HCT116 (cell line): ENCODE results near the gene GRIK2. TPM values are rescaled to one million over a fixed set of nuclear protein-coding genes. Genes with fewer than 3 reads are reported as not detected.

Experiments used
- ATAC-seq: fragments of 200-7000 bp; cut with Tn5 transposase; 2 replicates; pipeline ENCODE4 v1.9.1; 2020; ENCODE audit warnings: mild to moderate bottlenecking, moderate library complexity
- BruUV-seq: library from RNA; stranded (reverse); fragments of 400-500 nt; replicated peaks from 2 replicates; lab custom pipeline; 2021; lab: Mats Ljungman, UMichigan
- CTCF ChIA-PET: fragments of 300-600 bp; sonication (Branson Sonifier 250); formaldehyde crosslinking; loops from one replicate; lab custom pipeline; 2021; ENCODE audit warnings: antibody characterized with exemption; lab: Charles Lee
- POLR2A ChIA-PET: fragments of 300-600, 350-600 bp; sonication (Branson Sonifier 250); formaldehyde crosslinking; loops from one replicate; lab custom pipeline; 2021; ENCODE audit warnings: antibody characterized with exemption; lab: Charles Lee
- RAD21 ChIA-PET, 2 experiments: fragments of 300-600 bp; sonication (Branson Sonifier 250); formaldehyde crosslinking; loops; one replicate each; lab custom pipeline; 2023; ENCODE audit warnings: low total read pairs in 2 of 2; ENCODE audit not compliant: uncharacterized antibody in 2 of 2, unreplicated experiment in 2 of 2, low non-redundant PET in 1 of 2; lab: Charles Lee
- DNase-seq: peaks from one replicate; pipeline ENCODE4 v3.0.0-alpha.2; 2010; ENCODE audit warnings: low read depth, low spot score
- H2AFZ ChIP-seq: fragments of 200-600 bp; shearing (Covaris generic), sonication (generic); 2 replicates; pipeline ENCODE4 v1.6.1; 2017; ENCODE audit warnings: low read depth, mixed run types, mixed read lengths, antibody characterized with exemption, low read length; ENCODE audit not compliant: poor library complexity, severe bottlenecking
- H3K27ac ChIP-seq: 2 replicates; pipeline ENCODE4 v1.5.1; 2012; ENCODE audit warnings: low read depth, low read length
- H3K27me3 ChIP-seq: fragments of 200-600 bp; sonication (generic); 2 replicates; pipeline ENCODE4 v1.6.1; 2016; ENCODE audit warnings: mixed run types, low read length, mixed read lengths; ENCODE audit not compliant: insufficient read depth
- H3K36me3 ChIP-seq, 2 experiments: fragments of 200-500 bp in 1 of 2; fragments of 200-600 bp in 1 of 2; sonication (Bioruptor generic) in 1 of 2; sonication (generic) in 1 of 2; 2 replicates each; pipeline versions ENCODE4 v1.5.1 to v1.6.1; 2014 to 2016; ENCODE audit warnings: low read length in 2 of 2, inconsistent platforms in 1 of 2, mixed read lengths in 1 of 2, mixed run types in 1 of 2; ENCODE audit not compliant: insufficient read depth in 2 of 2, control insufficient read depth in 1 of 2
- H3K4me1 ChIP-seq, 2 experiments: fragments of 200-600 bp in 1 of 2; sonication (generic) in 1 of 2; 2 replicates each; pipeline versions ENCODE4 v1.5.1 to v1.6.1; 2012 to 2017; ENCODE audit warnings: low read length in 2 of 2, inconsistent platforms in 1 of 2, mild to moderate bottlenecking in 1 of 2, mixed read lengths in 1 of 2, mixed run types in 1 of 2, moderate library complexity in 1 of 2; ENCODE audit not compliant: insufficient read depth in 2 of 2, control insufficient read depth in 1 of 2
- H3K4me2 ChIP-seq: fragments of 200-600 bp; sonication (generic); 2 replicates; pipeline ENCODE4 v1.6.1; 2017; ENCODE audit warnings: mixed run types, low read length, mixed read lengths
- H3K4me3 ChIP-seq, 2 experiments: fragments of 200-600 bp in 1 of 2; sonication (generic) in 1 of 2; replicated peaks in 1 of 2; 2 replicates each; pipeline ENCODE4 v1.5.1; 2011 to 2016; ENCODE audit warnings: low read length in 2 of 2, control low read depth in 1 of 2, low read depth in 1 of 2, mild to moderate bottlenecking in 1 of 2, mixed read lengths in 1 of 2, mixed run types in 1 of 2
- H3K79me2 ChIP-seq: fragments of 200-600 bp; sonication (generic); 2 replicates; pipeline ENCODE4 v1.6.1; 2017; ENCODE audit warnings: mild to moderate bottlenecking, mixed run types, low read length, moderate library complexity, mixed read lengths; ENCODE audit not compliant: insufficient read depth
- H3K9ac ChIP-seq: fragments of 200-600 bp; sonication (generic); 2 replicates; pipeline ENCODE4 v1.6.1; 2016; ENCODE audit warnings: low read length, mixed read lengths
- H3K9me2 ChIP-seq: fragments of 200-600 bp; sonication (generic), shearing (Covaris generic); 2 replicates; pipeline ENCODE4 v1.6.1; 2017; ENCODE audit warnings: mixed run types, mild to moderate bottlenecking, moderate library complexity; ENCODE audit not compliant: insufficient read depth
- H3K9me3 ChIP-seq, 2 experiments: fragments of 200-500 bp in 1 of 2; fragments of 200-600 bp in 1 of 2; sonication (Bioruptor generic) in 1 of 2; sonication (generic) in 1 of 2; 2 replicates each; pipeline ENCODE4 v1.6.1; 2014 to 2017; ENCODE audit warnings: low read length in 2 of 2, mixed read lengths in 2 of 2, inconsistent platforms in 1 of 2, low read depth in 1 of 2, mild to moderate bottlenecking in 1 of 2, mixed run types in 1 of 2, moderate library complexity in 1 of 2; ENCODE audit not compliant: control insufficient read depth in 1 of 2, insufficient read depth in 1 of 2
- H4K20me1 ChIP-seq: fragments of 200-600 bp; sonication (generic), shearing (Covaris generic); 2 replicates; pipeline ENCODE4 v1.6.1; 2017; ENCODE audit warnings: mixed run types, mild to moderate bottlenecking, moderate library complexity; ENCODE audit not compliant: insufficient read depth
- EGR1 ChIP-seq: IDR thresholded peaks from 2 replicates; pipeline ENCODE4 v1.6.1; 2012; ENCODE audit warnings: low read depth
- ELF1 ChIP-seq: IDR thresholded peaks from 2 replicates; pipeline ENCODE4 v1.6.1; 2012; ENCODE audit warnings: low read depth, borderline replicate concordance
- EZH2 ChIP-seq: fragments of 200-600 bp; sonication (generic); IDR thresholded peaks from 2 replicates; pipeline ENCODE4 v1.6.1; 2017; ENCODE audit warnings: antibody characterized with exemption, mixed run types
- POLR2AphosphoS5 ChIP-seq: IDR thresholded peaks from 2 replicates; pipeline ENCODE4 v1.6.1; 2011; ENCODE audit warnings: mild to moderate bottlenecking, low read depth, low read length, moderate library complexity
- REST ChIP-seq: IDR thresholded peaks from 2 replicates; pipeline ENCODE4 v1.6.1; 2012; ENCODE audit warnings: low read depth
- intact Hi-C: fragments of 100-400 bp; cut with micrococcal nuclease; formaldehyde crosslinking; loops from 2 replicates; pipeline ENCODE4 v1.10.0; 2022
- total RNA-seq: library from RNA; stranded (reverse); gene quantifications from one replicate; pipeline ENCODE4 v1.2.1, GENCODE V29; 2021; ENCODE audit not compliant: unreplicated experiment
- TF ChIP-seq, protein P1 (sequence below): IDR thresholded peaks from 2 replicates; pipeline ENCODE4 v1.6.1; 2011; ENCODE audit warnings: mild to moderate bottlenecking, low read length, moderate library complexity; ENCODE audit not compliant: insufficient replicate concordance; ENCODE audit errors: extremely low read depth

The GRIK2 gene
- total RNA-seq, 1 experiment from 2014 or later = 0.64 TPM

DNA sequence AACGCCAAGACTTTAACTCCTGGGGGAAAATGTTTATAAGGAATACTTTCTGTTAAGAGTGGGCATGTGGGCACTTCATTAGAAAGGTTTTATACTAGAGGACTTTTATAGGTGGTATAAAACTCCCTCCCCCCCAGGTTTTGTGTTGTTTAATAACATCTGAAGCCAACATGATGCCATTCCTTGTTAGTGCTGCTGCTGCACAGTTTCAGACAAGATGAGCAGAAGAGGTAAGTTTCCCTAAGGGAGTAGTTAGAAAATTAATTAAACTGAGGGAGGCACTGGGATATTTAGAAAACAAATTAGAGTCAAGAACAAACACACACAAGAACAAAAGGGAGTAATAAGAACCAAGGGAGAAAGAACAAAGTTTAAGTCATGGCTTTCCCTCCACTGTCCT, 362.4 kb downstream of the GRIK2 start:
- H3K27me3 ChIP-seq = no peaks in the 10 kb centered on the region
- H3K9me2 ChIP-seq = no peaks in the 10 kb centered on the region
- BruUV-seq = no TSS peak
- DNase-seq = no peak
- no peak overlapping the region for H2AFZ ChIP-seq
- TF ChIP-seq EZH2 (no peak), EGR1 (no peak), REST (no peak), ELF1 (no peak), POLR2AphosphoS5 (no peak)
- TF ChIP-seq, protein P1, sequence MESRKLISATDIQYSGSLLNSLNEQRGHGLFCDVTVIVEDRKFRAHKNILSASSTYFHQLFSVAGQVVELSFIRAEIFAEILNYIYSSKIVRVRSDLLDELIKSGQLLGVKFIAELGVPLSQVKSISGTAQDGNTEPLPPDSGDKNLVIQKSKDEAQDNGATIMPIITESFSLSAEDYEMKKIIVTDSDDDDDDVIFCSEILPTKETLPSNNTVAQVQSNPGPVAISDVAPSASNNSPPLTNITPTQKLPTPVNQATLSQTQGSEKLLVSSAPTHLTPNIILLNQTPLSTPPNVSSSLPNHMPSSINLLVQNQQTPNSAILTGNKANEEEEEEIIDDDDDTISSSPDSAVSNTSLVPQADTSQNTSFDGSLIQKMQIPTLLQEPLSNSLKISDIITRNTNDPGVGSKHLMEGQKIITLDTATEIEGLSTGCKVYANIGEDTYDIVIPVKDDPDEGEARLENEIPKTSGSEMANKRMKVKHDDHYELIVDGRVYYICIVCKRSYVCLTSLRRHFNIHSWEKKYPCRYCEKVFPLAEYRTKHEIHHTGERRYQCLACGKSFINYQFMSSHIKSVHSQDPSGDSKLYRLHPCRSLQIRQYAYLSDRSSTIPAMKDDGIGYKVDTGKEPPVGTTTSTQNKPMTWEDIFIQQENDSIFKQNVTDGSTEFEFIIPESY = no peak
- H4K20me1 ChIP-seq = no peaks in the 10 kb centered on the region
- H3K4me1 ChIP-seq = no peaks in the 10 kb centered on the region
- intact Hi-C loops = no loop called here
- H3K9me3 ChIP-seq = no peaks in the 10 kb centered on the region
- no peak overlapping the region for H3K9ac ChIP-seq
- no peak overlapping the region for H3K4me2 ChIP-seq
- H3K27ac ChIP-seq = no peak overlapping the region
- H3K4me3 ChIP-seq = no peak overlapping the region
- ChIA-PET POLR2A (no interaction called here), RAD21 (no interaction called here), CTCF (no interaction called here)
- no peak for ATAC-seq
- no peaks in the 10 kb centered on the region for H3K79me2 ChIP-seq
- no peaks in the 10 kb centered on the region for H3K36me3 ChIP-seq
